HL-60 (cell line): ENCODE measurements around the gene TNFRSF12A.

Source experiments
- CTCF ChIP-seq: IDR thresholded peaks from one replicate; pipeline ENCODE4 v1.5.1; 2011; ENCODE audit warnings: low read length, control low read depth, inconsistent platforms; ENCODE audit not compliant: insufficient read depth
- GABPA ChIP-seq: IDR thresholded peaks from 2 replicates; pipeline ENCODE4 v1.6.1; 2012; ENCODE audit warnings: low read depth
- REST ChIP-seq: IDR thresholded peaks from 2 replicates; pipeline ENCODE4 v1.6.1; 2012; ENCODE audit warnings: low read depth; ENCODE audit not compliant: insufficient replicate concordance

GRCh38 chr16:3056336-3057180, 36.4 kb downstream of the TNFRSF12A start:
- TF ChIP-seq CTCF: no peak
- TF ChIP-seq REST: no peak
- no peak for TF ChIP-seq GABPA
